Neural cell (in vitro differentiated cells): ENCODE results near the gene RNPEPL1. TPM values are rescaled to one million over a fixed set of nuclear protein-coding genes. Genes with fewer than 3 reads are reported as not detected.
A peak's percentile ranks its signal among the peaks of the same experiment; 100 is the strongest.

Experiments
- H2AFZ ChIP-seq: fragments of 200-600, 300-800 bp; sonication (generic), shearing (Covaris generic); 2 replicates; pipeline ENCODE4 v1.6.0; 2014; ENCODE audit warnings: low read depth, mild to moderate bottlenecking, antibody characterized with exemption, low read length, moderate library complexity
- H3F3A ChIP-seq: fragments of 200-600 bp; shearing (Covaris generic); 2 replicates; pipeline ENCODE4 v1.6.1; 2016; ENCODE audit warnings: mild to moderate bottlenecking, moderate library complexity, mixed read lengths, antibody characterized with exemption, low read length; ENCODE audit not compliant: insufficient read depth, poor library complexity, severe bottlenecking
- H3K27ac ChIP-seq: fragments of 200-600, 300-800 bp; sonication (generic), shearing (Covaris generic); 2 replicates; pipeline ENCODE4 v1.5.1; 2014; ENCODE audit warnings: mild to moderate bottlenecking, low read length, moderate library complexity
- H3K27me3 ChIP-seq: fragments of 300-800, 200-600 bp; sonication (generic), shearing (Covaris generic); 2 replicates; pipeline ENCODE4 v1.6.0; 2014; ENCODE audit warnings: mild to moderate bottlenecking, low read depth, low read length, moderate library complexity; ENCODE audit not compliant: insufficient read depth
- H3K36me3 ChIP-seq: fragments of 300-800, 200-600 bp; sonication (generic), shearing (Covaris generic); 2 replicates; pipeline ENCODE4 v1.5.1; 2014; ENCODE audit warnings: mild to moderate bottlenecking, antibody characterized with exemption, low read length, moderate library complexity; ENCODE audit not compliant: insufficient read depth
- H3K4me2 ChIP-seq: fragments of 300-800, 200-600 bp; sonication (generic), shearing (Covaris generic); 2 replicates; pipeline ENCODE4 v1.6.0; 2014; ENCODE audit warnings: mild to moderate bottlenecking, low read length
- H3K4me3 ChIP-seq: fragments of 300-800, 200-600 bp; sonication (generic), shearing (Covaris generic); 2 replicates; pipeline ENCODE4 v1.5.1; 2014; ENCODE audit warnings: mild to moderate bottlenecking, low read length, moderate library complexity
- H3K79me2 ChIP-seq: fragments of 200-600 bp; shearing (Covaris generic); replicated peaks from 2 replicates; pipeline ENCODE4 v1.6.0; 2014; ENCODE audit warnings: mild to moderate bottlenecking, low read length, moderate library complexity; ENCODE audit not compliant: insufficient read depth
- H3K9ac ChIP-seq: fragments of 300-800, 200-600 bp; sonication (generic), shearing (Covaris generic); 2 replicates; pipeline ENCODE4 v1.6.1; 2016; ENCODE audit warnings: mild to moderate bottlenecking, low read length, mixed read lengths
- H3K9me2 ChIP-seq: fragments of 200-600 bp; shearing (Covaris generic); 2 replicates; pipeline ENCODE4 v1.6.1; 2016; ENCODE audit warnings: mild to moderate bottlenecking, low read length, mixed read lengths; ENCODE audit not compliant: insufficient read depth
- H3K9me3 ChIP-seq: fragments of 200-600, 300-800 bp; sonication (generic), shearing (Covaris generic); 2 replicates; pipeline ENCODE4 v1.6.1; 2016; ENCODE audit warnings: mild to moderate bottlenecking, mixed run types, low read length, moderate library complexity, mixed read lengths
- H4K20me1 ChIP-seq: fragments of 200-600 bp; shearing (Covaris generic); 2 replicates; pipeline ENCODE4 v1.6.1; 2016; ENCODE audit warnings: mild to moderate bottlenecking, mixed run types; ENCODE audit not compliant: insufficient read depth
- EP300 ChIP-seq: fragments of 450-650 bp; conservative IDR thresholded peaks from 2 replicates; pipeline ENCODE4 v1.6.1; 2014; ENCODE audit warnings: antibody characterized with exemption, mild to moderate bottlenecking, moderate library complexity; ENCODE audit not compliant: poor library complexity, severe bottlenecking
- EZH2 ChIP-seq: fragments of 200-600, 300-800 bp; shearing (Covaris generic), sonication (generic); IDR thresholded peaks from 2 replicates; pipeline ENCODE4 v1.6.1; 2014; ENCODE audit warnings: antibody characterized with exemption, low read length, borderline replicate concordance, mild to moderate bottlenecking; ENCODE audit not compliant: insufficient read depth, poor library complexity, severe bottlenecking
- MXI1 ChIP-seq: fragments of 450-650 bp; conservative IDR thresholded peaks from 2 replicates; pipeline ENCODE4 v1.6.1; 2014; ENCODE audit warnings: antibody characterized with exemption, mild to moderate bottlenecking; ENCODE audit not compliant: poor library complexity, severe bottlenecking
- POLR2AphosphoS5 ChIP-seq: IDR thresholded peaks from 2 replicates; pipeline ENCODE4 v1.6.1; 2012
- RAD21 ChIP-seq: fragments of 450-650 bp; conservative IDR thresholded peaks from 2 replicates; pipeline ENCODE4 v1.6.1; 2014; ENCODE audit warnings: antibody characterized with exemption, mild to moderate bottlenecking, moderate library complexity
- SMC3 ChIP-seq: fragments of 450-650 bp; conservative IDR thresholded peaks from 2 replicates; pipeline ENCODE4 v1.6.1; 2014; ENCODE audit warnings: antibody characterized with exemption, mild to moderate bottlenecking, moderate library complexity; ENCODE audit not compliant: poor library complexity
- TAF1 ChIP-seq: IDR thresholded peaks from 2 replicates; pipeline ENCODE4 v1.6.1; 2012; ENCODE audit warnings: low read depth
- polyA plus RNA-seq: library from polyadenylated mRNA; depleted of rRNA; stranded (reverse); fragments of >200 nt; gene quantifications from 2 replicates; pipeline ENCODE4 v1.2.3, GENCODE V29; 2014
- TF ChIP-seq, protein P1 (sequence below): fragments of 450-650 bp; IDR thresholded peaks from 2 replicates; pipeline ENCODE4 v1.5.1; 2014; ENCODE audit warnings: antibody characterized with exemption, mild to moderate bottlenecking, moderate library complexity; ENCODE audit not compliant: poor library complexity, severe bottlenecking
- TF ChIP-seq, protein P2 (sequence below): IDR thresholded peaks from 2 replicates; pipeline ENCODE4 v1.6.1; 2012; ENCODE audit warnings: borderline replicate concordance

Gene RNPEPL1
- polyA plus RNA-seq, 1 donor from 2014 or later, result 16.1 TPM

DNA sequence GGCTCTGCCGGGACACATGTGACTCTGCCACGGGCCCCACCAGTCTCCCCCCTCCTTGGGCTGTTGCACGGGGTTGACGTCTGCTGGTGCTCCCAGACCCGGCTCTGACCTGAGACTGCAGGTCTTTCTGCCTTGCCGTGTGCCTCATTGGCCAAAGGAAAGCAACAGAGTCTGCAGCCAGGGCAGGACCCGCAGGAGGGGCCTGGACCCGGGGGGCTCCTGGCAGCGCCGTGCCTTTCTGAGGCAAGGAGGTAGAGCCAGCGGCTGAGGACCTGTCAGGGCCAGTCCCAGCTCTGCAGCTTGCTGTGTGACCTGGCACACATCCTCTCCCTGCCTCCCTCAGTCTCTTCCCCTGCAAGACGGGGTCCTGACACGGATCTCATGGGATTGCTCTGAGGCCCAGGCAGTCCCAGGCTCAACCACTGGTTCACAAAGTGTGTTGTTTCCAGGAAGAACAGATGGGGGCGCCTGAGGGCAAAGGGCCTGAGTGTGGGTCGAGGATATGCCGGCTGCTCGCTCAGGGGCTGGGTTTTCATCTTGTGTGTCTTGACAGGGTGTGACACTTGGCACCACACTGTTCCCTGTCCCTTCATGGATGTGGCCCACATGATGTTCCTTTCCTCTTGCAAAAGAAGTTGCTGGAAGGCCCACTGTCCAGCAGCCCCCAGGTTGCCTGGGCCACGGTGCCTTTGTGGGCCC is 27.2 kb downstream of the RNPEPL1 start:
- Histone ChIP-seq H3K79me2 (no peaks in the 10 kb centered on the region), H3K9me2 (no peaks in the 10 kb centered on the region), H3K36me3 (no peaks in the 10 kb centered on the region), H3K4me2 (no peak overlapping the region), H3K27ac (no peak overlapping the region), H4K20me1 (no peaks in the 10 kb centered on the region), H3K9me3 (no peaks in the 10 kb centered on the region), H3F3A (no peaks in the 10 kb centered on the region), H3K9ac (no peak overlapping the region), H2AFZ (no peak overlapping the region), H3K4me3 (no peak overlapping the region), H3K27me3 (no peaks in the 10 kb centered on the region)
- TF ChIP-seq RAD21, result peak; percentile 32
- TF ChIP-seq TAF1, result no peak
- no peak for TF ChIP-seq EP300
- peak; percentile 23 for TF ChIP-seq SMC3
- TF ChIP-seq, protein P1, sequence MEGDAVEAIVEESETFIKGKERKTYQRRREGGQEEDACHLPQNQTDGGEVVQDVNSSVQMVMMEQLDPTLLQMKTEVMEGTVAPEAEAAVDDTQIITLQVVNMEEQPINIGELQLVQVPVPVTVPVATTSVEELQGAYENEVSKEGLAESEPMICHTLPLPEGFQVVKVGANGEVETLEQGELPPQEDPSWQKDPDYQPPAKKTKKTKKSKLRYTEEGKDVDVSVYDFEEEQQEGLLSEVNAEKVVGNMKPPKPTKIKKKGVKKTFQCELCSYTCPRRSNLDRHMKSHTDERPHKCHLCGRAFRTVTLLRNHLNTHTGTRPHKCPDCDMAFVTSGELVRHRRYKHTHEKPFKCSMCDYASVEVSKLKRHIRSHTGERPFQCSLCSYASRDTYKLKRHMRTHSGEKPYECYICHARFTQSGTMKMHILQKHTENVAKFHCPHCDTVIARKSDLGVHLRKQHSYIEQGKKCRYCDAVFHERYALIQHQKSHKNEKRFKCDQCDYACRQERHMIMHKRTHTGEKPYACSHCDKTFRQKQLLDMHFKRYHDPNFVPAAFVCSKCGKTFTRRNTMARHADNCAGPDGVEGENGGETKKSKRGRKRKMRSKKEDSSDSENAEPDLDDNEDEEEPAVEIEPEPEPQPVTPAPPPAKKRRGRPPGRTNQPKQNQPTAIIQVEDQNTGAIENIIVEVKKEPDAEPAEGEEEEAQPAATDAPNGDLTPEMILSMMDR, result peak; percentile 34
- no peak for TF ChIP-seq EZH2

DNA sequence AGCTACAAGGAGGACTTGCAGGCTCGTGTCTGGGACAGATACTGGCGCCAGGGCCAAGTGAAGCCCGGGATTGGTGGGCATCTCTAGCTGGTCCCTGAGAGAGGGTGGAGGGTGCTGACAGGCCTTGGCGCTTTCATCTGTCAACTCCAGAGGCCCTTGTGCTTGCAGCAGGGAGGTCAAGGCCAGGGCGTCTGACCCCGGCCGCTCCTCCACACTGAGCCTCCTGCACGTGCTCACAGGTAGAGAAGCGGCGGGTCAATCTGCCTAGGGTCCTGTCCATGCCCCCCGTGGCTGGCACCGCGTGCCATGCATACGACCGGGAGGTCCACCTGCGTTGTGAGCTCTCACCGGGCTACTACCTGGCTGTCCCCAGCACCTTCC is 27.8 kb downstream of the RNPEPL1 start:
- H3K27ac ChIP-seq, result no peak overlapping the region
- no peaks in the 10 kb centered on the region for H3K79me2 ChIP-seq
- H3F3A ChIP-seq, result no peaks in the 10 kb centered on the region
- no peak overlapping the region for H3K9ac ChIP-seq
- no peaks in the 10 kb centered on the region for H3K36me3 ChIP-seq
- H2AFZ ChIP-seq, result no peak overlapping the region
- H3K4me2 ChIP-seq, result no peak overlapping the region
- no peaks in the 10 kb centered on the region for H3K9me3 ChIP-seq
- no peak overlapping the region for H3K4me3 ChIP-seq
- no peaks in the 10 kb centered on the region for H3K27me3 ChIP-seq
- H3K9me2 ChIP-seq, result no peaks in the 10 kb centered on the region
- H4K20me1 ChIP-seq, result no peaks in the 10 kb centered on the region
- TF ChIP-seq, protein P1, result no peak
- TF ChIP-seq TAF1, result no peak
- TF ChIP-seq, protein P2, sequence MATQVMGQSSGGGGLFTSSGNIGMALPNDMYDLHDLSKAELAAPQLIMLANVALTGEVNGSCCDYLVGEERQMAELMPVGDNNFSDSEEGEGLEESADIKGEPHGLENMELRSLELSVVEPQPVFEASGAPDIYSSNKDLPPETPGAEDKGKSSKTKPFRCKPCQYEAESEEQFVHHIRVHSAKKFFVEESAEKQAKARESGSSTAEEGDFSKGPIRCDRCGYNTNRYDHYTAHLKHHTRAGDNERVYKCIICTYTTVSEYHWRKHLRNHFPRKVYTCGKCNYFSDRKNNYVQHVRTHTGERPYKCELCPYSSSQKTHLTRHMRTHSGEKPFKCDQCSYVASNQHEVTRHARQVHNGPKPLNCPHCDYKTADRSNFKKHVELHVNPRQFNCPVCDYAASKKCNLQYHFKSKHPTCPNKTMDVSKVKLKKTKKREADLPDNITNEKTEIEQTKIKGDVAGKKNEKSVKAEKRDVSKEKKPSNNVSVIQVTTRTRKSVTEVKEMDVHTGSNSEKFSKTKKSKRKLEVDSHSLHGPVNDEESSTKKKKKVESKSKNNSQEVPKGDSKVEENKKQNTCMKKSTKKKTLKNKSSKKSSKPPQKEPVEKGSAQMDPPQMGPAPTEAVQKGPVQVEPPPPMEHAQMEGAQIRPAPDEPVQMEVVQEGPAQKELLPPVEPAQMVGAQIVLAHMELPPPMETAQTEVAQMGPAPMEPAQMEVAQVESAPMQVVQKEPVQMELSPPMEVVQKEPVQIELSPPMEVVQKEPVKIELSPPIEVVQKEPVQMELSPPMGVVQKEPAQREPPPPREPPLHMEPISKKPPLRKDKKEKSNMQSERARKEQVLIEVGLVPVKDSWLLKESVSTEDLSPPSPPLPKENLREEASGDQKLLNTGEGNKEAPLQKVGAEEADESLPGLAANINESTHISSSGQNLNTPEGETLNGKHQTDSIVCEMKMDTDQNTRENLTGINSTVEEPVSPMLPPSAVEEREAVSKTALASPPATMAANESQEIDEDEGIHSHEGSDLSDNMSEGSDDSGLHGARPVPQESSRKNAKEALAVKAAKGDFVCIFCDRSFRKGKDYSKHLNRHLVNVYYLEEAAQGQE, result no peak
- no peak for TF ChIP-seq SMC3
- no peak for TF ChIP-seq POLR2AphosphoS5
- TF ChIP-seq EP300, result no peak
- TF ChIP-seq RAD21, result no peak
- no peak for TF ChIP-seq MXI1
- TF ChIP-seq EZH2, result no peak
